HG03457 (cell line): ENCODE data around the gene SIRT2.

Experiments used
- ATAC-seq: cut with Tn5 transposase; IDR thresholded peaks from one replicate; pipeline ENCODE4 v1.9.1; 2021; ENCODE audit warnings: moderate number of reproducible peaks; ENCODE audit not compliant: unreplicated experiment

The SIRT2 gene

GRCh38 chr19:38920602-38921419 is 21.4 kb upstream of the SIRT2 start:
- no peak for ATAC-seq

- ATAC-seq: no peak
These were observed 20.6 kb upstream of the SIRT2 start for GRCh38 chr19:38919837-38920601.

- ATAC-seq: no peak
These were observed 19.1 kb upstream of the SIRT2 start for GRCh38 chr19:38918526-38918925.

- ATAC-seq: no peak
These were observed 18.6 kb upstream of the SIRT2 start for GRCh38 chr19:38917921-38918491.

- no peak for ATAC-seq
These were observed 18.1 kb upstream of the SIRT2 start for GRCh38 chr19:38917516-38917915.

DNA sequence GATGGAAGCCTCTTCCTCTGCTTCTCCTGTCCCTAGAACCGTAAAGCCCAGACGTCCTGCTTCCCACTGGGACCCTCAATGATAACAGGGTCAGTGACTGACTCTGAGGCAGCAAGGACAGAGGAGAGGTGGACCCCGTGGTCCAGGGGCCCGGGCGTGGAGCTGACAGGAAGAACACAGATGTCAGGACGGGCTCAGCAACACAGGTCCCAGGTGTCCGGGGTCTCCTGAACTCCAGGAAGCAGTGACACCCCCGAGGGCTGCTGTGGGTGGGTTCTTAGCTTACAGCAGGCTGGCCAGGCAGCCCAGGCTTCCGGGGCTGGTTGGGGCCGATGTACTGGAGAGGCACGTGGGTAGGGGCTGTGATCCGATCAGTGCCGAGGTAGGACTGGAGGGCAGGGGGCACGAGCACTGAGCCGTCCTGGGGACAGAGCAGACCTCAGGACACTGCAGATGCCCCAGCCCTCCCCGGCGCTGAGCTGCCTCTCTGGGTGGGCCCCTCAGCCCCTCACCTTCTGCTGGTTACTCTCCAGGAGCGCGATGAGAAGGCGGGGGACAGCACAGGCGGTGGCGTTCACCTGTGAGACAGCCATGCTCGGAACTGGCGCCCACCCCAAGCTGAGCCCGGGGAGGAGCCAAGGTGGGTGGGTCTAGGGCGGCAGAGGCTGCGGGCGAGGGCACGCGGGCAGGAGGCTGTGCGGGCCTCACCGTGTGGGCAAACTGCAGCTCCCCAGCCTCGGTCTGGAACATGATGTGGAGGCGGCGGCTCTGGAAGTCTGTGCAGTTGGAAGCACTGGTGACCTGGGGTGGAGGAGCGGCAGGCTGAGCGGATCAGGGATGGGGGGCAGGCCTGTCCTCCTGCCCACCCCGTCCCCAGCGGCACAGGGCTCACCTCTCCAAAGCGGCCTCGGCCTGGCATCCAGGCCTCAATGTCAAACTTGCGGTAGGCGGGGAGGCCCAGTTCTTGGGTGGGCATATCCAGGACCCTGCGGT is 16.2 kb upstream of the SIRT2 start:
- ATAC-seq: no peak

GRCh38 chr19:38913958-38914357 is 14.5 kb upstream of the SIRT2 start:
- ATAC-seq: no peak

DNA sequence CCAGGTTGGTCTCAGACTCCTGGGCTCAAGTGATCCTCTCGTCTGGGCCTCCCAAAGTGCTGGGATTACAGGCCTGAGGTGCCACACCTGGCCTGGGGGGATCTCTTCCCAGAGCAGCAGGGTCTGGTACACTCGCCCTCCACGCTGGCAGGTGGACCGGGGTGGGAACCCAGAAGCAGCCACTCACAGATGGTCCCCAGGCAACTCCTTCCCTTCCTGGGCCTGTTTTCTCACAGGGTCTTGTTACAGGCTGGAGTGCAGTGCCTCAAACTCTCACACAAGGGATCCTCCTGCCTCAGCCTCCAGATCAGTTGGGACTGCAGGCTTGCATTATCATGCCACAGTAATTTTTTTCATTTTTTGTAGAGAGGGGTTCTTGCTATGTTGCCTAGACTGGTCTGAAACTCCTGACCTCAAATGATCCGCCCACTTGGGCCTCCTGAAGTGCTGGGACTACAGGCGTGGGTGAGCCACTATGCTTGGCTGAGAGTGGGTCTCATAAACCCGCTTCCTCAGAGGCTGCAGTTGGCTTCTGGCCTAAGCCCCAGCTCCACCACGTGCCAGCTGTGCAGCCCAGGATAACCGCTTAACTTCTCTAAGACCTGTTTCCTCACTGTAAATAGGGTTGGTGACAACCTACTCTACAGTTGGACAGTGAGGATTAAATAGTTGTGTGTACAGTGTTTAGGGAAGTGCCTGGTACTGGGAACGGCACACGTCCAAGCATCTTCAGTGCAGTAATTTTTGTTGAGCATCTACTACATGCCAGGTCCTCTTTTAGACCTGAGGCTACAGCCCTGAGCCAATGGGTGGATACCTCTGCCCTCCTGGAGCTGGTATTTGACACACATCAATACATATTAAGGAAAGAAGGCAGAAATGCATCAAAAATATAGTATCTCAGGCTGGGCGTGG is 13.4 kb upstream of the SIRT2 start:
- no peak for ATAC-seq

- ATAC-seq: no peak
These were observed 12.1 kb upstream of the SIRT2 start for GRCh38 chr19:38911388-38912001.

- no peak for ATAC-seq
These were observed 11.1 kb upstream of the SIRT2 start for GRCh38 chr19:38910488-38910887.

- no peak for ATAC-seq
These were observed 9.5 kb upstream of the SIRT2 start for GRCh38 chr19:38908911-38909310.

- ATAC-seq: no peak
These were observed 8.3 kb upstream of the SIRT2 start for GRCh38 chr19:38907670-38908069.

DNA sequence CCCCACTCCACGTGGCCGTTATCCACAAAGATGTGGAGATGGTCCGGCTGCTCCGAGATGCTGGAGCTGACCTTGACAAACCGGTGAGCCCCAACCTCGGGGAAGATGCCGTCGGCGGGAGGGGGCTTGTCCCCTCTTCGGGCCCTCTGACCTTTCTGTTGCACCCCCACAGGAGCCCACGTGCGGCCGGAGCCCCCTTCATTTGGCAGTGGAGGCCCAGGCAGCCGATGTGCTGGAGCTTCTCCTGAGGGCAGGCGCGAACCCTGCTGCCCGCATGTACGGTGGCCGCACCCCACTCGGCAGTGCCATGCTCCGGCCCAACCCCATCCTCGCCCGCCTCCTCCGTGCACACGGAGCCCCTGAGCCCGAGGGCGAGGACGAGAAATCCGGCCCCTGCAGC is 7.8 kb upstream of the SIRT2 start:
- no peak for ATAC-seq

- ATAC-seq: no peak
These were observed 6.2 kb upstream of the SIRT2 start for GRCh38 chr19:38905620-38906019.

GRCh38 chr19:38904581-38905539 is 5.4 kb upstream of the SIRT2 start:
- no peak for ATAC-seq

- no peak for ATAC-seq
These were observed 2.3 kb upstream of the SIRT2 start for GRCh38 chr19:38901683-38902082.

GRCh38 chr19:38900743-38901190 is 1.3 kb upstream of the SIRT2 start:
- ATAC-seq: no peak

DNA sequence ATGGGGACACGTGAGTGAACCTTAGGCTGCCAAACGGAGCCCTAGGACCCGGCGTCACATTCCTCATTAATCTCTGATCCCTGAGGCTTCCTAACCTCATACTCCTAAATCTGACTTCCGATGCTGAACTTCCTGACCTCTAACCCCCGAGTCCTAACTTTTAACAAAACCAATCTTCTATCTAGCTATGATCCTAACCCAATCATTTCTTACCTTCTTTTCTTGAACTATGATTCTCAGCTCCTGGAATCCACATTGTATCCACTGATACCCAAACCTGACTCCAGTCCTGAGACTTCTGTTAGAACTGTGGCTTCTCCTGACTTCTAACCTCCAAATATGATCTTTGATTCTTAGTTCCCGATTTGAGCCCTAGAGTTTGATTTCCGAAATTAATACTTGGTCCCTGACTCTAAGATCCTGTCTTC is 798 bp upstream of the SIRT2 start:
- no peak for ATAC-seq
